DOHH2 (cell line): ENCODE data around the gene NRXN3.

Experiments used
- H3F3A ChIP-seq: fragments of 200-600 bp; sonication (generic), shearing (Covaris generic); 2 replicates; pipeline ENCODE4 v1.6.0; 2016; ENCODE audit warnings: antibody characterized with exemption, mild to moderate bottlenecking; ENCODE audit not compliant: control insufficient read depth, insufficient read depth
- H3K27ac ChIP-seq: fragments of 200-600 bp; sonication (generic); 2 replicates; pipeline ENCODE4 v1.5.1; 2014; ENCODE audit warnings: low read depth, mild to moderate bottlenecking, low read length, moderate library complexity
- H3K27me3 ChIP-seq: fragments of 200-600 bp; sonication (generic); 2 replicates; pipeline ENCODE4 v1.6.1; 2014; ENCODE audit warnings: mild to moderate bottlenecking, low read length, mixed read lengths; ENCODE audit not compliant: control insufficient read depth
- H3K36me3 ChIP-seq: fragments of 200-600 bp; sonication (generic); 2 replicates; pipeline ENCODE4 v1.6.1; 2014; ENCODE audit warnings: mild to moderate bottlenecking, low read length, moderate library complexity, mixed read lengths; ENCODE audit not compliant: control insufficient read depth
- H3K4me1 ChIP-seq: fragments of 200-600 bp; sonication (generic); 2 replicates; pipeline ENCODE4 v1.6.1; 2014; ENCODE audit warnings: mild to moderate bottlenecking, low read length, mixed read lengths; ENCODE audit not compliant: control insufficient read depth
- H3K4me2 ChIP-seq: fragments of 200-600 bp; sonication (generic); 2 replicates; pipeline ENCODE4 v1.6.0; 2014; ENCODE audit warnings: mild to moderate bottlenecking, low read length, moderate library complexity
- H3K4me3 ChIP-seq: fragments of 200-600 bp; sonication (generic); 2 replicates; pipeline ENCODE4 v1.5.1; 2014; ENCODE audit warnings: mild to moderate bottlenecking, low read length, mixed read lengths
- H3K79me2 ChIP-seq: fragments of 200-600 bp; sonication (generic); 2 replicates; pipeline ENCODE4 v1.6.1; 2014; ENCODE audit warnings: mild to moderate bottlenecking, low read length, mixed read lengths; ENCODE audit not compliant: control insufficient read depth
- H3K9me2 ChIP-seq: fragments of 200-600 bp; sonication (generic); replicated peaks from 2 replicates; pipeline ENCODE4 v1.6.1; 2014; ENCODE audit warnings: mild to moderate bottlenecking, low read length, mixed read lengths; ENCODE audit not compliant: control insufficient read depth
- H3K9me3 ChIP-seq: fragments of 200-600 bp; sonication (generic); 2 replicates; pipeline ENCODE4 v1.6.1; 2014; ENCODE audit warnings: antibody characterized with exemption, low read length, mixed read lengths; ENCODE audit not compliant: control insufficient read depth, insufficient read depth
- H4K20me1 ChIP-seq: fragments of 200-600 bp; sonication (generic); 2 replicates; pipeline ENCODE4 v1.6.0; 2014; ENCODE audit warnings: low read depth, mild to moderate bottlenecking, antibody characterized with exemption, low read length, moderate library complexity; ENCODE audit not compliant: control insufficient read depth, insufficient read depth
- CTCF ChIP-seq: fragments of 200-600 bp; sonication (generic); IDR thresholded peaks from one replicate; pipeline ENCODE4 v1.5.1; 2014; ENCODE audit warnings: antibody characterized with exemption, mild to moderate bottlenecking, low read depth, low read length; ENCODE audit not compliant: poor library complexity, severe bottlenecking
- EZH2phosphoT487 ChIP-seq: fragments of 200-600 bp; sonication (generic); IDR thresholded peaks from 2 replicates; pipeline ENCODE4 v1.6.1; 2017; ENCODE audit warnings: borderline replicate concordance, mild to moderate bottlenecking, antibody characterized with exemption, low read length, moderate library complexity, mixed read lengths

The NRXN3 gene

DNA sequence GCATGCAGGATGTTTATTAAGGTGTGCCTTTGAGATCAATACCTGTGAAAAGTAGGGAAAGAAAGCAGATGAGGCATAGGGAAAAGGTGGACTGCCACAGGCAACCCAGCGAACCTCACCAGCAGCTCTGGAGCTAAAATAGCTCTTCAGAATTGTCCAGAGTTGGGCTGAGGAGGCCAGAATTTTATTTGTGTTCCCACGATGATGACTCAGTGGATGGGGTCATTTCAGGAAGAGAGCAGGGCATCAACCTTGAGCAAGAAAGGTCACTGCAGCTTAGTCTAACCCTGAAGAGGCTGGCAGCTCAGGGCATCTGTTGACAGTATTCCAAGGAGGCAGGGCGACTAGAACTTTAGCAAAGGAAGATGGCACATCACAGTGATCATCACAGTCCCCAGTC is 1345.0 kb downstream of the NRXN3 start:
- Histone ChIP-seq H3K4me2 (no peak overlapping the region), H3K36me3 (no peaks in the 10 kb centered on the region), H3K27ac (no peak overlapping the region), H3K4me1 (no peaks in the 10 kb centered on the region), H3K9me2 (no peaks in the 10 kb centered on the region), H3K9me3 (no peaks in the 10 kb centered on the region), H3K27me3 (no peaks in the 10 kb centered on the region), H3K4me3 (no peak overlapping the region), H3F3A (no peaks in the 10 kb centered on the region), H4K20me1 (no peaks in the 10 kb centered on the region), H3K79me2 (no peaks in the 10 kb centered on the region)
- no peak for TF ChIP-seq EZH2phosphoT487
- TF ChIP-seq CTCF: no peak

- Histone ChIP-seq H3K79me2 (no peaks in the 10 kb centered on the region), H3F3A (no peaks in the 10 kb centered on the region), H4K20me1 (no peaks in the 10 kb centered on the region), H3K4me2 (no peak overlapping the region), H3K9me3 (no peaks in the 10 kb centered on the region), H3K9me2 (no peaks in the 10 kb centered on the region), H3K36me3 (no peaks in the 10 kb centered on the region), H3K4me1 (no peaks in the 10 kb centered on the region), H3K27me3 (no peaks in the 10 kb centered on the region), H3K4me3 (no peak overlapping the region), H3K27ac (no peak overlapping the region)
- TF ChIP-seq CTCF: no peak
- no peak for TF ChIP-seq EZH2phosphoT487
These were observed 1345.8 kb downstream of the NRXN3 start for GRCh38 chr14:79516009-79516408.

GRCh38 chr14:79525416-79525815 is 1355.2 kb downstream of the NRXN3 start:
- Histone ChIP-seq H3F3A (no peaks in the 10 kb centered on the region), H4K20me1 (no peaks in the 10 kb centered on the region), H3K27ac (no peak overlapping the region), H3K36me3 (no peaks in the 10 kb centered on the region), H3K79me2 (no peaks in the 10 kb centered on the region), H3K4me3 (no peak overlapping the region), H3K9me3 (no peaks in the 10 kb centered on the region), H3K27me3 (no peaks in the 10 kb centered on the region), H3K9me2 (no peaks in the 10 kb centered on the region), H3K4me1 (no peaks in the 10 kb centered on the region), H3K4me2 (no peak overlapping the region)
- no peak for TF ChIP-seq CTCF
- TF ChIP-seq EZH2phosphoT487: no peak
